Fibroblast of skin of left quadriceps (primary cell): ENCODE results near the gene FAM124A.

Experiments used
- DNase-seq, 2 experiments: peaks; one replicate each; pipeline ENCODE4 v3.0.0-alpha.2; 2013; ENCODE audit warnings: low read depth in 2 of 2

Gene FAM124A

GRCh38 chr13:51305271-51305967 is 83.2 kb downstream of the FAM124A start:
- DNase-seq: no peak

GRCh38 chr13:51308781-51309180 is 86.6 kb downstream of the FAM124A start:
- DNase-seq: no peak

- DNase-seq: no peak
These were observed 89.0 kb downstream of the FAM124A start for GRCh38 chr13:51311231-51311630.

GRCh38 chr13:51311957-51312520 is 89.8 kb downstream of the FAM124A start:
- no peak for DNase-seq

- no peak for DNase-seq
These were observed 91.4 kb downstream of the FAM124A start for GRCh38 chr13:51313619-51314018.

- no peak for DNase-seq
These were observed 95.1 kb downstream of the FAM124A start for GRCh38 chr13:51317262-51317661.

GRCh38 chr13:51318015-51318414 is 95.8 kb downstream of the FAM124A start:
- DNase-seq: no peak

- no peak for DNase-seq
These were observed 96.7 kb downstream of the FAM124A start for GRCh38 chr13:51318876-51319275.

GRCh38 chr13:51321836-51322235 is 99.6 kb downstream of the FAM124A start:
- DNase-seq: no peak

GRCh38 chr13:51322826-51323225 is 100.6 kb downstream of the FAM124A start:
- no peak for DNase-seq

- DNase-seq: no peak
These were observed 101.8 kb downstream of the FAM124A start for GRCh38 chr13:51323824-51324511.

- no peak for DNase-seq
These were observed 102.7 kb downstream of the FAM124A start for GRCh38 chr13:51324714-51325420.

- DNase-seq: no peak
These were observed 103.6 kb downstream of the FAM124A start for GRCh38 chr13:51325837-51326236.

- DNase-seq: no peak
These were observed 104.6 kb downstream of the FAM124A start for GRCh38 chr13:51326777-51327176.

- no peak for DNase-seq
These were observed 105.8 kb downstream of the FAM124A start for GRCh38 chr13:51327961-51328360.

GRCh38 chr13:51328488-51328887 is 106.3 kb downstream of the FAM124A start:
- DNase-seq: no peak

GRCh38 chr13:51329606-51330005 is 107.4 kb downstream of the FAM124A start:
- DNase-seq: no peak

- no peak for DNase-seq
These were observed 108.6 kb downstream of the FAM124A start for GRCh38 chr13:51330791-51331190.

GRCh38 chr13:51331354-51331861 is 109.2 kb downstream of the FAM124A start:
- no peak for DNase-seq

GRCh38 chr13:51332566-51333361 is 110.6 kb downstream of the FAM124A start:
- no peak for DNase-seq

GRCh38 chr13:51333421-51333820 is 111.2 kb downstream of the FAM124A start:
- DNase-seq: no peak
